Thymus (tissue), 11 donors: Measurements from ENCODE around the gene GORASP1. TPM values are rescaled to one million over a fixed set of nuclear protein-coding genes. Genes with fewer than 3 reads are reported as not detected.
"Not testable (repeated sequence)": the region's sequence is repeated elsewhere in the genome, so short reads cannot be mapped to it uniquely, and the experiment has no call there.

Experiments
- DNase-seq, 9 donors: peaks; one replicate each; pipeline ENCODE4 v3.0.0-alpha.2; 2013; ENCODE audit warnings: low spot score in 9 of 9, low read depth in 6 of 9, missing footprints in 1 of 9
- H3K27ac ChIP-seq, 2 donors: one replicate each; pipeline ENCODE4 v1.5.1; 2013; ENCODE audit warnings: control low read depth in 1 of 2, low read depth in 1 of 2, low read length in 1 of 2, mild to moderate bottlenecking in 1 of 2, moderate library complexity in 1 of 2
- H3K27me3 ChIP-seq, 2 donors: one replicate each; pipeline ENCODE4 v1.5.1; 2013; ENCODE audit warnings: low read length in 1 of 2; ENCODE audit not compliant: control insufficient read depth in 2 of 2, insufficient read depth in 1 of 2
- H3K36me3 ChIP-seq, 2 donors: one replicate each; pipeline ENCODE4 v1.5.1; 2013; ENCODE audit warnings: low read length in 1 of 2, mild to moderate bottlenecking in 1 of 2, moderate library complexity in 1 of 2; ENCODE audit not compliant: control insufficient read depth in 2 of 2, insufficient read depth in 2 of 2
- H3K4me1 ChIP-seq, 2 donors: one replicate each; pipeline ENCODE4 v1.5.1; 2013; ENCODE audit warnings: low read length in 2 of 2; ENCODE audit not compliant: control insufficient read depth in 2 of 2, insufficient read depth in 2 of 2
- H3K4me3 ChIP-seq, 2 donors: one replicate each; pipeline ENCODE4 v1.5.1; 2013; ENCODE audit warnings: low read length in 2 of 2, control low read depth in 1 of 2, mild to moderate bottlenecking in 1 of 2
- H3K9me3 ChIP-seq, 2 donors: one replicate each; pipeline ENCODE4 v1.5.1; 2013; ENCODE audit warnings: low read length in 1 of 2, mild to moderate bottlenecking in 1 of 2; ENCODE audit not compliant: control insufficient read depth in 2 of 2, insufficient read depth in 1 of 2
- WGBS: extraction: QIAGEN DNeasy Blood & Tissue Kit; methylation state at CpG from one replicate; pipeline ENCODE4 v1.1.7; 2013; 5-methylcytosine and 5-hydroxymethylcytosine counted together
- polyA plus RNA-seq: library from polyadenylated mRNA; stranded (reverse); fragments of 200-250 nt; gene quantifications from one replicate; pipeline ENCODE4 v1.2.3, GENCODE V29; 2013
- total RNA-seq: library from RNA; stranded (reverse); fragments of 120-200 nt; gene quantifications from one replicate; pipeline ENCODE4 v1.2.4, GENCODE V29; 2013
- donor health status: healthy.

GORASP1 gene
- total and polyA plus RNA-seq, 2 donors: 19.7 to 26.2 TPM

GRCh38 chr3:39068556-39068955, 38.9 kb downstream of the GORASP1 start:
- no peak overlapping the region for H3K4me3 ChIP-seq
- no peaks in the 10 kb centered on the region for H3K4me1 ChIP-seq
- H3K27me3 ChIP-seq: no peaks in the 10 kb centered on the region
- H3K36me3 ChIP-seq: peaks cover 26 to 50% of the 10 kb centered on the region in 2 donors
- over 99% methylated on average over 3 of the region's 3 CpGs for WGBS
- H3K9me3 ChIP-seq: no peaks in the 10 kb centered on the region
- DNase-seq: no peak
- H3K27ac ChIP-seq: no peak overlapping the region

DNA sequence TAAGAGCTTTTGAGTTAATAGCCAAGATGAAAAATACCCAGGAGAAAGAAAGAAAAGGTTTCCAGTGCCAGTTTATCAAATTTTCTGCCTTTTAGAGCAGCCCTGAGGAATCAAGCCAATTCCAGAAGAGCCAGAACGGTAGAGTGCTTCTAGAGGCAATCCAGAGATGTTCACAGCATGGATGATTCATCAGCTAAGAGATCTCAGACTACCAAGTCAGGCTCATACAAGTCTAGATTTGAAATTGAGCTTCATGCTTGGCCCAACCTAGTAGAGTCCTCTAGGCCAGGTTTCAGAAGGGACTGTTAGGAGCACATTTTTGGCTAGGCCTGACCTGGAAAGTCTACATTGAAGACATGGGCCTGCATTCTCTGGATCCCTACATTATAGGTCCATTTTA, 40.1 kb downstream of the GORASP1 start:
- H3K9me3 ChIP-seq: no peaks in the 10 kb centered on the region
- H3K4me3 ChIP-seq: no peak overlapping the region
- H3K36me3 ChIP-seq: peaks cover 20 to 39% of the 10 kb centered on the region in 2 donors
- H3K27me3 ChIP-seq: no peaks in the 10 kb centered on the region
- WGBS: 92% methylated on average over 1 of the region's 1 CpG
- no peaks in the 10 kb centered on the region for H3K4me1 ChIP-seq
- DNase-seq: no peak
- no peak overlapping the region for H3K27ac ChIP-seq

- H3K36me3 ChIP-seq: peaks cover 16 to 29% of the 10 kb centered on the region in 2 donors
- WGBS: 1% methylated on average over 1 of the region's 1 CpG
- peak in 4 of 9 donors; percentile 4 to 47 (median 22) for DNase-seq
Measured at GRCh38 chr3:39065197-39065596, 42.2 kb downstream of the GORASP1 start.

GRCh38 chr3:39064646-39065045, 42.8 kb downstream of the GORASP1 start:
- WGBS: 94% methylated on average over 1 of the region's 1 CpG
- peaks cover 16 to 29% of the 10 kb centered on the region in 2 donors for H3K36me3 ChIP-seq
- no peak overlapping the region for H3K27ac ChIP-seq
- H3K4me3 ChIP-seq: no peak overlapping the region
- no peak for DNase-seq
- no peaks in the 10 kb centered on the region for H3K27me3 ChIP-seq
- no peaks in the 10 kb centered on the region for H3K4me1 ChIP-seq
- no peaks in the 10 kb centered on the region for H3K9me3 ChIP-seq

More at GRCh38 chr3:39065197-39065596, 42.2 kb downstream of the GORASP1 start:
- Histone ChIP-seq H3K27me3 (no peaks in the 10 kb centered on the region), H3K27ac (no peak overlapping the region), H3K4me1 (no peaks in the 10 kb centered on the region), H3K4me3 (no peak overlapping the region), H3K9me3 (no peaks in the 10 kb centered on the region)

DNA sequence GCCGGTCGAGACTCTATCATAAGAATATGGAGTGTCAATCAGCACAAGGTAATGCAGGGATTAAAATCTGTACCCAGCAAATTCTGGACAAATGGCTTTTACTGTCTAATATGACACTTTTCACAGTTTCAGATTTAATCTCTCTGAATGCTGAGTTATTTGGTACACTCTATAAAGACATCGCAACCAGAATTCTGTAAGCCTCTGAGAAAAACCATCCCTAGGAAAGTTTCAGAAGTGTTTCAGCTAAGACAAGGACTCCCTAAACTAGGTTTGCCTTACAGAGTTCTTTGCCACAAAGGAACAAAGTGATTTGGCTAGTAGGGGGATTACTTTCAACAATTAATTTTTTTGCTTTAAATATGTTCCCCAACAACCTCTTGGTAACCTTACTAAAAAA, 44.3 kb downstream of the GORASP1 start:
- 98% methylated on average over 3 of the region's 3 CpGs for WGBS
- DNase-seq: no peak
- no peak overlapping the region for H3K27ac ChIP-seq
- no peak overlapping the region for H3K4me3 ChIP-seq
- H3K36me3 ChIP-seq: peaks cover 8 to 19% of the 10 kb centered on the region in 2 donors
- H3K4me1 ChIP-seq: no peaks in the 10 kb centered on the region
- H3K27me3 ChIP-seq: no peaks in the 10 kb centered on the region
- no peaks in the 10 kb centered on the region for H3K9me3 ChIP-seq

GRCh38 chr3:39062180-39062579, 45.2 kb downstream of the GORASP1 start:
- peaks cover 5 to 12% of the 10 kb centered on the region in 2 donors for H3K36me3 ChIP-seq
- WGBS: 95% methylated on average over 1 of the region's 1 CpG
- DNase-seq: no peak
- no peaks in the 10 kb centered on the region for H3K9me3 ChIP-seq
- H3K4me1 ChIP-seq: no peaks in the 10 kb centered on the region
- no peak overlapping the region for H3K4me3 ChIP-seq
- no peak overlapping the region for H3K27ac ChIP-seq
- H3K27me3 ChIP-seq: no peaks in the 10 kb centered on the region

DNA sequence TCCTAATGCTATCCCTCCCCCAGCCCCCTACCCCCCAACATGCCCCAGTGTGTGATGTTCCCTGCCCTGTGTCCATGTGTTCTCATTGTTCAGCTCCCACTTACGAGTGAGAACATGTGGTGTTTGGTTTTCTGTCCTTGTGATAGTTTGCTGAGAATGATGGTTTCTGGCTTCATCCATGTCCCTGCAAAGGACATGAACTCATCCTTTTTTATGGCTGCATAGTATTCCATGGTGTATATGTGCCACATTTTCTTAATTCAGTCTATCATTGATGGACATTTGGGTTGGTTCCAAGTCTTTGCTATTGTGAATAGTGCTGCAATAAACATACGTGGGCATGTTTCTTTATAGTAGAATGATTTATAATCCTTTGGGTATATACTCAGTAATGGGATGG, 46.2 kb downstream of the GORASP1 start:
- H3K27ac ChIP-seq, H3K4me3 ChIP-seq, H3K27me3 ChIP-seq, H3K4me1 ChIP-seq, DNase-seq, H3K9me3 ChIP-seq, H3K36me3 ChIP-seq: not testable (repeated sequence)
- WGBS: 94% methylated on average over 2 of the region's 2 CpGs

DNA sequence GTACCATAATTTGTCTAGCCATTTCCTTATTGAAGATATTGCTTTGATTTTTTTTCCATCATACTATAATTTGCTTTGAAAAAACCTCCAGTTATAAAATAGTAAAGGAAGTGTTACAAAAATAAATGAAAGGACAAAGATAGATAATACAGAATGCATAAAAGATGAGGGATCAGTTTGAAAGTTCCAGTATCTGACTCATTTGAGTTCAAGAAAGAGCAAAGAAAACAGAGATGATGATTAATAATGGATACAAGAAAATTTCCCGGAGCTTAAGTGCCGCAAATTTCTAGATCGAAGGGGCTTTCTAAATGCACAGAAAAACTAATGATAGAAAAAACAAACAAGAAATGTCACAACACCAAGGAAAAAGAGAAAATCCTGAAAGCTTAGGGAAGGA, 51.3 kb downstream of the GORASP1 start:
- DNase-seq: no peak
- H3K27me3 ChIP-seq: no peaks in the 10 kb centered on the region
- H3K27ac ChIP-seq: no peak overlapping the region
- H3K4me1 ChIP-seq: peaks cover 6 to 7% of the 10 kb centered on the region in 2 donors
- 97% methylated on average over 3 of the region's 3 CpGs for WGBS
- H3K9me3 ChIP-seq: no peaks in the 10 kb centered on the region
- H3K4me3 ChIP-seq: no peak overlapping the region
- no peaks in the 10 kb centered on the region for H3K36me3 ChIP-seq

DNA sequence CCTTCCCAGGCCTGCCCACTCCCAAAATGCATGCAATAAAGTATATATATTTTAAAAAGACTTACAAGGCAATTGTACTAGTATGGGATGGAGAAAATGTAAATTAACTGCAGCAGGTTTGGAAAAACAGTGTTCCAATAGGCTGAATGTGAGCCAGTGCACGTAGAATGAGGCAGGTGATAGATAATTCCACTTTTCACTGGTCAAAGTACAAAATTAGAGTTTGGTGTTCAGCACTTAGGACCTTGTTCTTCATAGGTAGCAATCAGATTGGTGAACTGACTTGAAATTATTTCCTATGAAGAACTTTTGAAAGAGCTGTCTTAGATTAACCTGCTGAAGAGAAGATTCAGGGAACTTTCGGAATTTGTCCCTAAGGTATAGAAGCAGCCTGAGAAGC, 53.7 kb downstream of the GORASP1 start:
- peaks cover 6 to 8% of the 10 kb centered on the region in 2 donors for H3K4me1 ChIP-seq
- 97% methylated on average over 2 of the region's 2 CpGs for WGBS
- no peaks in the 10 kb centered on the region for H3K36me3 ChIP-seq
- no peaks in the 10 kb centered on the region for H3K27me3 ChIP-seq
- H3K27ac ChIP-seq: no peak overlapping the region
- no peak for DNase-seq
- no peaks in the 10 kb centered on the region for H3K9me3 ChIP-seq
- H3K4me3 ChIP-seq: no peak overlapping the region

DNA sequence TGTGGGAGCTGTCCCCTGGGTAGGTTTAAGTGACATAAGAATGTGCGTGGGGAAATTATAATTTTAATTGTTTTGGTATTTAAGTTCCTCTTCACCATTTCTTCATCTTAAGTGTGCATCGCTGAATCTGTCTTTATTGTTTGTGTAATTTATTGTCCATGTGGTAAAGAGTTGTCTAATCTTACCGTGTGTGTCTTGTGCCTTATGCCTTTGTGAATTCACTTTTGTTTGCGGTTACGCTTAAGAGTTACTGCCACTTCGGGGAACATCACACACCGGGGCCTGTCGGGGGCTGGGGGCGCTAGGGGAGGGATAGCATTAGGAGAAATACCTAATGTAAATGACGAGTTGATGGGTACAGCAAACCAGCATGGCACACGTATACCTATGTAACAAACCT, 54.8 kb downstream of the GORASP1 start:
- Histone ChIP-seq H3K27me3 (no peaks in the 10 kb centered on the region), H3K36me3 (no peaks in the 10 kb centered on the region), H3K4me3 (peak overlapping the region; percentile 76 to 81), H3K27ac (peak overlapping the region in 1 of 2 donors; percentile 92), H3K9me3 (no peaks in the 10 kb centered on the region), H3K4me1 (peaks cover 6 to 8% of the 10 kb centered on the region in 2 donors)
- 2% methylated on average over 11 of the region's 11 CpGs for WGBS
- DNase-seq: no peak
